HG03103 (cell line): ENCODE measurements around the gene RBM24.

ENCODE experiments used
- ATAC-seq: cut with Tn5 transposase; IDR thresholded peaks from one replicate; pipeline ENCODE4 v1.9.1; 2021; ENCODE audit warnings: low read depth; ENCODE audit not compliant: unreplicated experiment

RBM24 gene

GRCh38 chr6:17281100-17281496, at the start of gene RBM24:
Gene RBM24, plus strand, starts transcription at chr6:17281361. Its CDS starts 221 bp downstream, at chr6:17281582.
- ATAC-seq: no peak

GRCh38 chr6:17233531-17233930, 47.6 kb upstream of the RBM24 start:
- ATAC-seq: no peak

- no peak for ATAC-seq
Measured at GRCh38 chr6:17237246-17237645, 43.9 kb upstream of the RBM24 start.

- no peak for ATAC-seq
Measured at GRCh38 chr6:17239260-17239659, 41.9 kb upstream of the RBM24 start.

GRCh38 chr6:17240803-17241500, 40.2 kb upstream of the RBM24 start:
- no peak for ATAC-seq

- no peak for ATAC-seq
Measured at GRCh38 chr6:17242087-17242486, 39.1 kb upstream of the RBM24 start.

GRCh38 chr6:17250237-17250636, 30.9 kb upstream of the RBM24 start:
- ATAC-seq: no peak

- ATAC-seq: no peak
Measured at GRCh38 chr6:17251953-17252352, 29.2 kb upstream of the RBM24 start.

- ATAC-seq: no peak
Measured at GRCh38 chr6:17258749-17259148, 22.4 kb upstream of the RBM24 start.

GRCh38 chr6:17265570-17265969, 15.6 kb upstream of the RBM24 start:
- ATAC-seq: no peak

- no peak for ATAC-seq
Measured at GRCh38 chr6:17267566-17267965, 13.6 kb upstream of the RBM24 start.

- no peak for ATAC-seq
Measured at GRCh38 chr6:17268114-17268513, 13.0 kb upstream of the RBM24 start.

- no peak for ATAC-seq
Measured at GRCh38 chr6:17269840-17270239, 11.3 kb upstream of the RBM24 start.

GRCh38 chr6:17271628-17272027, 9.5 kb upstream of the RBM24 start:
- ATAC-seq: no peak

- ATAC-seq: no peak
Measured at GRCh38 chr6:17276766-17277165, 4.4 kb upstream of the RBM24 start.

GRCh38 chr6:17277256-17277655, 3.9 kb upstream of the RBM24 start:
- no peak for ATAC-seq

- ATAC-seq: no peak
Measured at GRCh38 chr6:17278289-17279063, 2.7 kb upstream of the RBM24 start.

GRCh38 chr6:17280138-17280537, 1.0 kb upstream of the RBM24 start:
- ATAC-seq: no peak

- no peak for ATAC-seq
Measured at GRCh38 chr6:17280552-17281090, 540 bp upstream of the RBM24 start.

GRCh38 chr6:17281497-17282481, 628 bp downstream of the RBM24 start:
- ATAC-seq: no peak

GRCh38 chr6:17283074-17283473, 1.9 kb downstream of the RBM24 start:
- no peak for ATAC-seq
